GM18508 (cell line): ENCODE measurements around the gene EXOSC9.
"Not testable (repeated sequence)": the region's sequence is repeated elsewhere in the genome, so short reads cannot be mapped to it uniquely, and the experiment has no call there.

ENCODE experiments used
- ATAC-seq: cut with Tn5 transposase; IDR thresholded peaks from one replicate; pipeline ENCODE4 v1.9.1; 2021; ENCODE audit warnings: moderate number of reproducible peaks; ENCODE audit not compliant: insufficient read depth, unreplicated experiment

The EXOSC9 gene, protein sequence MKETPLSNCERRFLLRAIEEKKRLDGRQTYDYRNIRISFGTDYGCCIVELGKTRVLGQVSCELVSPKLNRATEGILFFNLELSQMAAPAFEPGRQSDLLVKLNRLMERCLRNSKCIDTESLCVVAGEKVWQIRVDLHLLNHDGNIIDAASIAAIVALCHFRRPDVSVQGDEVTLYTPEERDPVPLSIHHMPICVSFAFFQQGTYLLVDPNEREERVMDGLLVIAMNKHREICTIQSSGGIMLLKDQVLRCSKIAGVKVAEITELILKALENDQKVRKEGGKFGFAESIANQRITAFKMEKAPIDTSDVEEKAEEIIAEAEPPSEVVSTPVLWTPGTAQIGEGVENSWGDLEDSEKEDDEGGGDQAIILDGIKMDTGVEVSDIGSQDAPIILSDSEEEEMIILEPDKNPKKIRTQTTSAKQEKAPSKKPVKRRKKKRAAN

DNA sequence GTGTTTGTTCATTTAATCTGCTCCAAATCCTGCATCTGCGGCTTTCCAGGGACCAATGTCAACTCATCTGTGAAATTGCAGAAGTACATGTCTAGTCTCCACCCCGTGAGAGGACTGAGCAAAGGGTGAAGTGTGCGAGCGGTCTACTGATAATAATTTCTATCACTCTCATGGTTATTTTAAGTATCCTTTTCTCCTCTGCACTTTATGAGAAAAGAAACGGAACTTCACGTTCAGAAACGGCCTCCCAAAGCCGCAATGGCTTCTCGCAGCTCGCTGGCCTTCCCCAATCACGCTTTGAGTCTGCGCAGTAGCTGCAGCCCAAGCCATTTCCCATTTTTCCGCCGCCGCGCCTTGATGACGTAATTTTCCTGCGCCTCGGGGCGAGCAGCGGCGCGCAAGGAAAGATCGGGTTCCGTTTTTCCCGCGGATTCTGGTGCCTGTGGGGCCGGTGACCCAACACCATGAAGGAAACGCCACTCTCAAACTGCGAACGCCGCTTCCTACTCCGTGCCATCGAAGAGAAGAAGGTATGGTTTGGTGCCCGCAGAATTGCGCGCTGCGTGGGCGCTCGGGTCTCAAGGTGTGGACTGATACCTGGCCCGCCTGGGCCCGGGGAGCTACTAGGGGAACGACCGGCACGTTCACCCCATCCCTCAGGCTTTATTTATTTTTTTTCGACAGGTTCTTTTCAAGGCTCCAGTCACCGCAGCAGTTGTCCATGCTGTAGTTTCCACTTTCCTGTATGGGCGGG is at the start of gene EXOSC9:
TSS of gene EXOSC9 (plus strand) at position 363 of the 754 bp plus-strand sequence. CDS start at position 465, 102 bp downstream.
- ATAC-seq, result peak; percentile 49

DNA sequence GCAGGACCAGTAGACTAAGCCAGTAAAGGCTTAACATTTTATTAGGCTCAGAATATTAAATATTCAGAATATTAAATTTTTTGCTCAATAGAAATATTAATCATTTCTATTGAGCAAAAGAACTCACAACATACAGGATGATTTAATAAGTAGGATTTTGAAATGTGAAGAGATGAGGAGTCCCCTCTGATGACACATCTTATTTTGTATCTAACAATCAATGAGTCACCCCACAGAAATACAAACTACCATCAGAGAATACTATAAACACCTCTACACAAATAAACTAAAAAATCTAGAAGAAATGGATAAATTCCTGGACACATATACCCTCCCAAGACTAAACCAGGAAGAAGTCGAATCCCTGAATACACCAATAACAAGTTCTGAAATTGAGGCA is 49.0 kb upstream of the EXOSC9 start:
- ATAC-seq, result not testable (repeated sequence)

DNA sequence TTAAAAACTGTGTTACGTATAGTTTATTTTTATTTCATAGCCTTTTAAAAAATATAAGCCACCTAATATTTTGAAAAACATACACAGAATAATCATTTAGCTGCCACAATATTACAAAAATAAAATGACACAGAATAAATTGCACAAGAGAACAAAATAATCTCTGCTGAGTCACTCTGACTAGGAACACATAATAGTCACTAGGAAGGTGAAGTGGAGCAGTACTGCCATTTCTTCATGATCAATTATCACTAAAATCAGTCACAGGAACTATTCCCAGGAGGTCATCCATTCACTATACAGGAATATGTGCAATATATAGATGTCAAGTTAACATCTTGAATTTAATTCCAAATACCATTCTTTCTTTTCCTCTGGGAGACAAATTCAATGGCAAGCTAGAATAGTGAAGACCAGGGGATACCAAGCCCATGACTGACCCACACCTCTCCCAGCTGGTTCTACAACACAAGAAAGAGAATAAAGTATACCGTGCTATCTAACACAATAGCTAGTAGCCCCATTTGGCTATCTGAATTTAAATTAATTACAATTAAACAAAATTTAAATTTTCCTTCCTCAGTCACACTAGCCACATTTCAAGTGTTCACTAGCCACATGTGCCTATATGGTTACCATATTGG is 42.1 kb upstream of the EXOSC9 start:
- ATAC-seq, result no peak

DNA sequence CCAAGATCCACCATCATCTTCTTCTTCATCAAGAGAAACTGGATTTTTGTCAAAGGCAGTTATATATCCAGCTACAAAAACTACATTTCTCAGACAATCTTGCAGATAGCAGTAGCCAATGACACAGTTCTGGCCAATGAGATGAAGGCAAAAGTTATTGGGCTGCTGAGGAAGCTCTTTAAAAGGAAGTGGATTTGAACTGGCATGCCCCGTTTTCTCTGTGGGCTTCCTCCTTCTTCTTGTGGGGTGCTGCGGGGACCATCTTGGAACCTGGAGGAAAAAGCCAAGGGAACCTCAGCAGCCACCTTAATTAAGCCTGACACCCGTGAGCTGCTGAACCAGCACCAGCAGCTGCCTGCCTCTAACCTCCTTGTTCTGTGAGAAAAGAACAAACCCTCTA is 40.9 kb upstream of the EXOSC9 start:
- no peak for ATAC-seq

DNA sequence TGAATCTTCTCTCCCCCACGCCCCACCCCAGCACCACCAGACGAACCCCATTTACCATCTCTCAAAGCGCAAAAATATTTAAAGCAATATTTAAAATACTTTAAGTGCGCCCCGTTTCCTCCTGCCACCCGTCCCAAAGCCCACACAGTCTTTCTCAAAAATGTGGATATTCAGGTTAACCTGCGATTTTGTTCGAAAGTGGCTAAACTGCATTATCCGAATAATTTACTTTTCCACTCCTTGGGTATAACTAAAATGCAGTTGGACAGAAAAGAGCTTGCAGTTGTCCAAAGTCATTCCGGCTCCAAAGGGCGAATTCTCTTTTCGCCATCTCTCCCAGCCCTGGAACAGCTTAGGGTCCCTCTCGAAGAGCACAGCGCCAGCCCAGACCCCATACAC is 36.8 kb upstream of the EXOSC9 start:
- ATAC-seq, result no peak

DNA sequence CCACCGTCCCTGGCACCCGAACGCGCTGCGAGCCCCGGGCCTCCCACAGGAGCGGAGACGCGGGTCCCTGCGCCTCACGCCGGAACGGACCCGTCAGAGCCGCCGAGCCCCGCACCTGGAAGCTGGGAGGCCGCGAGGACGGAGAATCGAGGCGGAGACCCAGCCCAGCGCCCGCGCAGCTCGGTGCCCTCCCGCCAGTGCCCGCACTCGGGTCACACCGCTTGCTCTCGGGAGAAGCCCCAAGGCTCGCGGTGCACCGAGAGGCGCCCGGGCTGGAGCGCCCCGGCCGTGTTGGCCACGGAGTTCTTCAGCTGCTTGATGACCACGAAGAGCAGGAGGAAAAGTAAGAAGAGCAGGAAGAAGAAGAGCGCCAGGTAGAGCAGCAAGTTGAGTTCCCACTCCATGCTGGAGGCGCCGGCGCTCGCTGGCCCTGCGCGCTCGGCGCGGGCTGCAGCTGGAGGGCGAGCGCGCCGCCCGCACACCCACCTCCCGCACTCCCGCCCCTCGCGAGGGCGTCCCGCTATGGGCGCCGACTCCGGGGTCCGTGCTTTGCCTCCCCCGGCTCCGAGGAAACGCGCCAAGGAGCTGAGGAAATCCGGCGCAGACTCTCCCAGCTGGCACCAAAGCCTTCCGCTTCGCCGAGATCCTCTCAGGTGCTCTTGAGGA is 36.3 kb upstream of the EXOSC9 start, which contains the start of gene SMIM43:
TSS of gene SMIM43 (minus strand) at position 463 of the 666 bp plus-strand sequence. CDS start at position 404, 59 bp downstream.
- no peak for ATAC-seq

DNA sequence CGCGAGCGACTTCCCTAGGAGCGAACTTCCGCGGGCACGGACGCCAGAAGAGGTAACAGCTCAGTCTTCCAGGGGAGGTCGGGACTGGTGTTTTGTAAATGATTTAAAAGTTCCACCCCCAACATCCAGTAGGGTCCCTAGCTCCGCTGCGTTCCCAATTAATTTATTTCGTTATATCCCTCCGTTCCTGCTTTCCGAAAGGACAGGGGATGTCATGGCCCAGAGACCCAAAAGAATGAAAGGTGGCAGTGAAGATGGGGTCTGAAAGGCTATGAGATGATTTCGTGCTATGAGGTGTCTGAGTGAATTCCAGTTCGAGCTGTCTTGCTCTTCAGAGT is 35.8 kb upstream of the EXOSC9 start:
- no peak for ATAC-seq

DNA sequence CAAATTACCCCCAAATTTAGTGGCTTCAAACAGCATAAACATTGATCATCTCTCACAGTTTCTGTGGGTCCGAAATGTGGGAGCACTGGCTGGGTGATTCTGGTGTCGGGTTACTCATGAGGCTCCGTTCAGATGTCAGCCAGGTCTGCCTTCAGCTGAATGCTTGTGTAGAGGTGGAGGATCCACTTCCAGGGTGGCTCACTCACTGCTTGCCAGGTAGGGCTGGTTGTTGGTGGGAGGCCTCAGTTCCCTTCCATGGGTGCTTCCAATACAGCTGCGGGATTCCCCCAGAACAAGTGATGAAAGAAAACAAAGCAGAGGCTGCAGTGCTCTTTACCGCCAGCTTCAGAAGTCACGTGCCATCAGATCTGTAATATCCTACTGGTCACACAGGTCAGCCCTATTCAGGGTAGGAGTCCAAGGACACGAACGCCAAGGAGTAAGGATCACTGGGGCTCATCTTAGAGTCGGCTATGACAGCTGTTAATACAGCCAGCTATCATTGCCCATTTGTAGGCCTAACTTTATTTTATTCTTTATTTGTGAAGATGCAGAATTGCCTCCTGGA is 35.1 kb upstream of the EXOSC9 start:
- no peak for ATAC-seq

DNA sequence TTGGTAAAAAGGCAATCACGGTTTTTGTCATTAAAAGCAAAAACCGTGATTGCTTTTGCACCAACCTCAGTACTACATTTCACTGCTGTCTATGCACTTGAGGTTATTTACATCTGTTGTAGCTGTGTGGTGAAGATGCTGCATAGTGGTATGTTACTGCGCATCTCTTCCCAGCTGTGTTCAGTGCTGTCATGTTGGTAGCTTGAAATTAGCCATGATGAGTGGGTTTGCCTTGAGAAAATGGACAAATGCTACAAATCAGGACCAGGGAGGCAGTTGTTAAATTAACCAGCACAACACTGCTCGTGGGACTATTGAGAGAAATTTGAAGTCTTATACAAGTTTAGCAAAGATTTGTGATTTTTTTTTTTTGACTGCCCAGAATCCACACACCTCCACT is 34.0 kb upstream of the EXOSC9 start:
- ATAC-seq, result no peak

DNA sequence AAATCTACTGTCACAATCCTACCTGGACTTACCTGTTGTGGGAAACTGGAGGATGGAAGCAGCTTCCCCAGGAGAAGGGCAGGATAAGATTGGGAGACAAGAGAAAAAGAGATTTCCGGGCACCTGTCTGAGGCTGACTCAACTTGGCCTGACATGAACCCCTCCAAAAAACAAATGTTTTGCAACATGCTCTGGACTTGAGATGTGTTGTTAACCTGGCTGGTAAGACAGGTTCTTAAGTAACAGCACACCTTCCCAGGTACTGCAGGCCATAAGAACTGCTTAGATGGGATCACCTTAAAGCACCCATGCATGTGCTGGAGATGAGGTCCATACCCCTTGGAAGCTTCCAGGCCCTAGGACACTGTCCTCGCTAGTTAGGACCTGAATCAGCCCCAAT is 31.8 kb upstream of the EXOSC9 start:
- ATAC-seq, result no peak

DNA sequence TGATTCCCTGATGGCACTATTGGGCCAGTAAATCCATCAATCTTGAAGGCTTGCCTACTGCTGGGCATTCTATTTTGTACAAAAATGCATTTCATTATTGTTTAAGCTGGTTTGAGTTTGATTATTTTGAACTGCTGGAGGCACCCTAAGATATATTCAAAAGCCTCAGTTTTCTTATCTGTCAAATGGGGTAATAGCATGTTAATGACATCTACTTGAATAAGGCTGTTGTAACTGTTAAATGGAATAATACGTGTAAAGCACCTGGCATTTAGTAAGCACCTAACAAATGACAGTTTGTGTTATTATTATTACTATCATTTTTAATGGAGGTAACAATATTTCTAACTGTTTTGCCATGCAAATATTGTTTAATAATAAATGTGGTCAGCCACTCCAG is 29.3 kb upstream of the EXOSC9 start:
- ATAC-seq, result no peak

DNA sequence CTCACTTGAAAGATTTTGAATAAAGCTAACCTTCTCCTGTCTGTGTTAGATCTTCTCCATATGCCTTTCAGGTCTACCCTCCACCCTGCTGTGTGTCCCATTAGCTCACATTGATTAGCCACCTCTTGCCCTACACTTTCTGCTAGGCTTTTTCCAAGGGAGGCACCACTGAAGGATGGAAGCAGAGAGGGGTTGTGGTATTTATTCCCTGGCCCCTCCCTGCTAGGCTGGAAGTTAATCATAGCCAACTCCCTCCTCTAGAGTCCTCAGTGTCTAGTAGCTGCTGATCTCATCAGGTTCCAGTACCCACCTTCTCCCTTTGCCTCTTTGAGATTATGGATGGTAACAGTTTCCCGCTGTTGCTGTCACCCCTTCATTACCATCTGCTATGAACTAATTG is 27.2 kb upstream of the EXOSC9 start:
- no peak for ATAC-seq

DNA sequence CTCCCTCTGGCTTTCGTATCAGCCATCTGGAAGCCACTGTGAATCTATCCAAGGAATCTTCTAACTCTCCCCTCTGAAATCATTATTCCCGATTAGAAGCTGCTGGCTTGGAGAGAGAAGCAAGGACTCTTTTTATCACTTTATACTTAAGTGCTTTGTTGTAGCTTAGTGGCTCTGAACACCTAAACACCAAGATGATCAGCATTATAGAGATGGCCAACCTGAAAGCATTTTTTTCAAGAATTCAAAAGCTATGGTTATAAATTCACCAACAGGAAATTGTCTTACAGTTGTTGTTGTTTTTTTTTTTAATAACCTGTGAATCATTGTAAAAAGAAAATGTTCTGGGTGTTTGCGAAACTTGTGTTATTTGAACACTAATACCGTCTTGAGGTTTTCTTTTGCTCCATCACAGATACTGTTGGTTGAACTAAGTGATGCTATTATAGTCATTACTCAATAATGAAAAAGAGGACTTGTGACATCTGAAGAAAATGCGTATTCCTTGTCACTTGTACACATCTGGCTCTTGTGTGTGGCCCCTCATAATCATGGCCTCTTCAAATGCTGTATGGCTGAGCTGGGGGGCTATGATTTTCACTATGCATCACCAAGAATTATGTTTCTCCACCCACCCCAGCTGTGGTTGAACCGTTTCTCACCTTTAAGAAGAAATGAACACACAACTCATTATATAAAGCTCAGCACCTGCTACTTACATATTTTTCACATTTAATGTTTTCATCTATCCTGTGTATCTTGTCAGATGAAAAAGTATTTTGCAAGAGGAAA is 24.3 kb upstream of the EXOSC9 start:
- ATAC-seq, result no peak

DNA sequence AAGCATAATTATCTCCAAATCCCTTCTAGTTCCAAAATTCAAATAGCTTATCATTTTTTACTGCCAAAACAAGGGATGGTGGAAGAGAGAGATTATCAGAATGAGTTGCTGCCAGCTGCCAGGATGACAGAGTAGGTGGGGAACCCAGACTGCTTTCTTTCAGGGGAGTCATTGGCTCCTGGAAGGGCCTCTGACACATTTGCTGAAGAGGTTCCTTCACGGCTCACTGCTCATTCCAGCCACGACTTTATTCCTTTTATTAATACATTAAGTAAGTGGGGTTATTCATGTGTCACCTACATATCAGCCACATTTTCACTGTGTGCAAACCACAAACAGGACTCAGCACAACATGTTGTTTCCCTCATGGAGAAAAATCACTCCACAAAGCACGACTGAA is 23.5 kb upstream of the EXOSC9 start:
- ATAC-seq, result peak; percentile 51

DNA sequence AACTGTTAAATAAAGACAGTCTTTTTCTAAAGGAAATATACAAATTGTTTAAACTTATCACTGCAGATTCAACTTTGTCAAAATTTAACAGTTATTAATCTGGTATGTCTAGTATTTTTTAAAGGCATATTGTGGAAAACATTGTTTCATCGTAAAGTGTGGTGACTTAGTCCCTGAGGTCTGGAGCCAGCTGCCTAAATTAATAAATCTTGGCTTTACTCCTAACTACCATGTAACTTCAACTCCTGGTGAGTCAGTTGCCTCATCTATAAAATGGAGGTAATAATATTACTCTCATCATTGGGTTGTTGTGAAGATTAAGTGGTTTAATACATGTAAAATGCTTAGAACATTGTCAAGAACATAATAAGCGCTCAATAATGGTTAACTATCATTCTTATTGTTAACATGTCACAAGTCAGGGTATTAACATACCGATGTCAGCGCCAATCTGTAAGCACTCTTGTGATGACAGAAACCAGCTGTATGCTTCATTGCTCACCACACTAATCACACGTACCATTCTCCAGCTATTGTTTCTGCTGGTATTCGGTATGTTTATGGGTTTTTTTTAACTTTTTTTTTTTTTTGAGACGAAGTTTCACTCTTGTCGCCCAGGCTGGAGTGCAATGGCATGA is 22.0 kb upstream of the EXOSC9 start:
- no peak for ATAC-seq

DNA sequence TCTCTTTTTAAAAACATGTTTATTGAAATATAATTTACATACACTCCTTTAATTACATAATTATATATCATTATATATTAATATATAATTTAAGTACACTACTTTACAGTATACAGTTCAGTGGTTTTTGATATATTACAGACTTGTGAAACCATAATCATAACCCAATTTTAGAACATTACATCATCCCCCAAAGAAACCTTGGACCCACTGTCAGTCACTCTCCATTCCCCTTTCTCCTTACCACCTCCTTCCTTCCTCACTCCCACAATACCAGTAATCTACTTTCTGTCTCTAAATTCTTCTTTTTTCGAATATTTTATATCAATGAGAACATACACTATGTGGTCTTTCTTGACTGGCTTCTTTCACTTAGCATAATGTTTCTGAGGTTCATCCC is 17.9 kb upstream of the EXOSC9 start:
- ATAC-seq, result no peak

DNA sequence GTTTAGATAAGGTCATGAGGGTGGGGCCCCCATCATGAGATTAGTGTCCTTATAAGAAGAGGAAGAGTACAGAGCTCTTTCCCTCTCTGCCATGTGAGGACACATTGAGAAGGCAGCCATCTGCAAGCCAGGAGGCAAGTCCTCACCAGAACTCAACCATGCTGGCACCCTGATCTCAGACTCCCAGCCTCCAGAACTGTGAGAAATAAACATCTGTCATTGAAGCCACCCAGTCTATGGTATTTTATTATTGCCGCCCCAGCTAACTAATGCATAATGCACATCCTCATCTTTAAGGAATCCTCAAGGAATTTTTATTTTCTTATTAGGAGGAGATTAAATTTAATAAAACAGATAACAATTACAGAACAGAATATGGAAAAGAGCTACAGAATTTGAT is 16.7 kb upstream of the EXOSC9 start:
- ATAC-seq, result no peak

DNA sequence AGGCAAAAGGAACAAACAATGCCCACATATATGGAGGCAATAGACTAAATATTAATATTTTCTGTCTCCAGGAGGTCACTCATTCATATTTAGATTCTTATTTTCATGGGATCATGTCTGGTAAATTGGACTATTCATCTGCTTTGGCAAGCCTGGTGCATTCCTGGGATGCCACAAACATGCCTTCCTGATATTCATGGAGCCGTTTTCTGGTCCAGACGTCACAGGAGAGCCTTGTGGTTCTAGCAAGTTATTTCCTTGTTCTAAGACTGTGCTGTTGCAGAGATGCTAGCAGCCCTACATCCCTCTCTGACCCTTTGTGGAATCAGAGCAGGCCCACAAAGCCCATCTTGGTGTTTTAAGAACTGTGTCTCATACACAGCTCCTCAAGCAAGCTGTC is 16.1 kb upstream of the EXOSC9 start:
- no peak for ATAC-seq

DNA sequence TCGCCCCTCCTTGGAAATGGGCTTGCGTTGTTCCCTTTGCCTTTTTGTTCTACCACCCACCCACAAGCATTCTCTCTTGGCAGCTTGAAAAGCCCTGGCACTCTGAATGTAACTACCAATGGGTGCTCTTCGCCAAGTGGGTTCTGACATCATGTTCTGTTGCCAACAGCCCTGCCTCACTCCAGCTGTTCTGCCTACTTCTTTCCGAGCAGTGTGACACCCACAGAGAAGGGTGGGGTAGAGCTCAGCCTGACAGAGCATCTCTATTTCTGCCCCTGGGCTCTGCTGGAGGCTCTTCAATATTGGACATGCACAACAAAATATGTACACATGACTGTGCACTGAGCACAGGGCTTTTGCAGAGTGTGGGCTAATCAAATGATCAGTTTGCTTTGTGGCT is 15.6 kb upstream of the EXOSC9 start:
- ATAC-seq, result no peak
